Sigmoid colon (tissue), 7 donors: ENCODE results near the gene ATXN7L3. TPM values are rescaled to one million over a fixed set of nuclear protein-coding genes. Genes with fewer than 3 reads are reported as not detected.

Source experiments
- DNase-seq: peaks from one replicate; pipeline ENCODE4 v3.0.0-alpha.2; 2019
- H3K27ac ChIP-seq, 4 donors: fragments of 200-600 bp; sonication (generic); one replicate each; pipeline ENCODE4 v1.5.1; 2016 to 2019; ENCODE audit warnings: mild to moderate bottlenecking in 1 of 4
- H3K27me3 ChIP-seq, 3 donors: fragments of 200-600 bp; sonication (generic); one replicate each; pipeline ENCODE4 v1.5.1; 2019; ENCODE audit warnings: mild to moderate bottlenecking in 1 of 3
- H3K36me3 ChIP-seq, 4 donors: fragments of 200-600 bp; sonication (generic); one replicate each; pipeline ENCODE4 v1.5.1; 2016 to 2019
- H3K4me1 ChIP-seq, 4 donors: fragments of 200-600 bp; sonication (generic); one replicate each; pipeline ENCODE4 v1.5.1; 2017 to 2019
- H3K4me3 ChIP-seq, 4 donors: fragments of 200-600 bp; sonication (generic); one replicate each; pipeline ENCODE4 v1.5.1; 2017 to 2019; ENCODE audit warnings: mild to moderate bottlenecking in 2 of 4, moderate library complexity in 1 of 4
- H3K9me3 ChIP-seq, 4 donors: fragments of 200-600 bp in 3 of 4; sonication (generic) in 3 of 4; one replicate each; pipeline versions ENCODE4 v1.5.1 to v1.6.1; 2013 to 2019
- EP300 ChIP-seq, 4 donors: sonication (generic); formaldehyde crosslinking; IDR thresholded peaks; one replicate each; pipeline ENCODE4 v1.6.1; 2017; ENCODE audit warnings: antibody characterized with exemption in 4 of 4
- POLR2A ChIP-seq, 2 donors: fragments of 450-650 bp; IDR thresholded peaks; one replicate each; pipeline ENCODE4 v1.6.1; 2016; ENCODE audit warnings: antibody characterized with exemption in 2 of 2, mild to moderate bottlenecking in 2 of 2, moderate library complexity in 2 of 2
- POLR2AphosphoS5 ChIP-seq, 4 donors: sonication (generic); formaldehyde crosslinking; IDR thresholded peaks; one replicate each; pipeline ENCODE4 v1.6.1; 2017; ENCODE audit warnings: antibody characterized with exemption in 4 of 4
- WGBS, 2 donors: extraction: QIAGEN DNeasy Blood & Tissue Kit; methylation state at CpG; one replicate each; pipeline ENCODE4 v1.1.7; 2013; 5-methylcytosine and 5-hydroxymethylcytosine counted together
- intact Hi-C: fragments of 100-400 bp; cut with DNase I; formaldehyde crosslinking; loops from one replicate; pipeline ENCODE4 v1.15.1; 2023
- polyA plus RNA-seq, 3 donors: library from polyadenylated mRNA; stranded (reverse); fragments of 200-250 nt; gene quantifications; one replicate each; pipeline ENCODE4 v1.2.3, GENCODE V29; 2013
- total RNA-seq, 4 donors: library from RNA; depleted of rRNA; stranded (reverse); fragments of >200 nt; gene quantifications; one replicate each; pipeline ENCODE4 v1.1.0, GENCODE V29; 2016
- TF ChIP-seq, protein P1 (sequence below), 4 experiments: fragments of 450-650 bp in 3 of 4; fragments of 200-600 bp in 1 of 4; IDR thresholded peaks; one replicate each; pipeline ENCODE4 v1.5.1; 2016 to 2019; ENCODE audit warnings: antibody characterized with exemption in 4 of 4, mild to moderate bottlenecking in 3 of 4, moderate library complexity in 2 of 4
- donor health status: healthy with polysubstance abuse.
- donor health status: Bipolar disorder and iron deficiency.
- donor health status: healthy.

The ATXN7L3 gene
- total and polyA plus RNA-seq, 7 donors, result 26.4 to 59.8 (median 36.6) TPM

DNA sequence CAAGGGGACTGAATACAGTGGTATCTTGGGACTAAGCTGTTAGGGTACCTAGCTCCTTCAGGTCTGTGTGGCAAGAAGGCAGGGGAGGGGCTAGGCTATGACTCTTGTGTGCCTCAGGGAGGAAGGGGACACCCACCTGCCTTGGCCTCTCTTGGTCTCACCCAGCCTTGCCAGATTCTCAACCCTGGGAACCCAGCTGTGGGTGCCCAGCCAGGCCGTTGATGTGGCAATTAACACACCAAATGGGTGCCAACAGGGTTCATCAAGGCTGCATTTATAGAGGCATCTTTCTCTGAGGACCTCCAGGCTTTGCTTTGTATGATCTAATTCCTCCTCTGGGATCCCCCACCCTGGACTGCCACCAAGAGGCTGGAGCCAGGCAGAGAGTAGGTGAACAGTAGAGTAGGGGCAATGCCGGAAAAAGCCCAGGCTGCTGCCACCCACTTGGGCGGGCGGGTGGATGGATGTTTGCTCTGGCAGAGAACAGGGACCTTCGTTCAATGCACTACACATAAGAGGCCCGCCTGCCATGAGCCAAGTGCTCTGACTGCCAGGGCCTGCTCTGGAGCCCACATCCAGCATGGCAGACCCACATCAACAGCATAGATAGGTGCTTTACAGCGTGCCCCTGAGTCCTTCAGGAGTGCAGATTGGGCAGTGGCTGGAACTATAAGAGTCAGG is 32.4 kb downstream of the ATXN7L3 start:
- Histone ChIP-seq H3K36me3 (no peaks in the 10 kb centered on the region), H3K4me1 (peaks cover 0 to 32% (median 23%) of the 10 kb centered on the region in 4 donors), H3K9me3 (no peaks in the 10 kb centered on the region), H3K27me3 (no peaks in the 10 kb centered on the region), H3K27ac (no peak overlapping the region), H3K4me3 (no peak overlapping the region)
- no peak for DNase-seq
- TF ChIP-seq EP300 (IDR thresholded peaks at IDR 0.05), result no peak
- TF ChIP-seq, protein P1, sequence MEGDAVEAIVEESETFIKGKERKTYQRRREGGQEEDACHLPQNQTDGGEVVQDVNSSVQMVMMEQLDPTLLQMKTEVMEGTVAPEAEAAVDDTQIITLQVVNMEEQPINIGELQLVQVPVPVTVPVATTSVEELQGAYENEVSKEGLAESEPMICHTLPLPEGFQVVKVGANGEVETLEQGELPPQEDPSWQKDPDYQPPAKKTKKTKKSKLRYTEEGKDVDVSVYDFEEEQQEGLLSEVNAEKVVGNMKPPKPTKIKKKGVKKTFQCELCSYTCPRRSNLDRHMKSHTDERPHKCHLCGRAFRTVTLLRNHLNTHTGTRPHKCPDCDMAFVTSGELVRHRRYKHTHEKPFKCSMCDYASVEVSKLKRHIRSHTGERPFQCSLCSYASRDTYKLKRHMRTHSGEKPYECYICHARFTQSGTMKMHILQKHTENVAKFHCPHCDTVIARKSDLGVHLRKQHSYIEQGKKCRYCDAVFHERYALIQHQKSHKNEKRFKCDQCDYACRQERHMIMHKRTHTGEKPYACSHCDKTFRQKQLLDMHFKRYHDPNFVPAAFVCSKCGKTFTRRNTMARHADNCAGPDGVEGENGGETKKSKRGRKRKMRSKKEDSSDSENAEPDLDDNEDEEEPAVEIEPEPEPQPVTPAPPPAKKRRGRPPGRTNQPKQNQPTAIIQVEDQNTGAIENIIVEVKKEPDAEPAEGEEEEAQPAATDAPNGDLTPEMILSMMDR (IDR thresholded peaks at IDR 0.05), result no peak
- no peak for TF ChIP-seq POLR2AphosphoS5 (IDR thresholded peaks at IDR 0.05)
- TF ChIP-seq POLR2A (IDR thresholded peaks at IDR 0.05), result no peak
- intact Hi-C loops, result loop anchor here (10.0 kb wide), 1 partner anchor 223 kb away; the partner anchor contains the start of gene PPY
- 81 to 92% methylated on average over 7 of the region's 7 CpGs for WGBS, 2 donors

DNA sequence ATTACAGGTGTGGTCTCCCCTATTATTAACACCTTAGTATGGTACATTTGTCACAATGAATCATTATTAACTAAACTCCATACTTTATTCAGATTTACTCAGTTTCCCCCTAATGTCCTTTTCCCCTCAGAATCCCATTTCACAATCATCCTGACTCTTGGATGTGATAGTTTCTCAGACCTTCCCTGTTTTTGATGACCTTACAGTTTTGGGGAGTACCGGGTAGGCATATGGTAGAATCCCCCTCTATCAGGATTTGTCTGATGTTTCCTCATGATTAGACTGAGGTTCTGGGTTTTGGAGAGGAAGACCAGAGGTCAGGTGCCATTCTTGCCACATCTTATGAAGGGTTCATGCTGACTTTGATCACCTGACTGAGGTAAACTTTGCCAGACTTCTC is 35.2 kb downstream of the ATXN7L3 start:
- intact Hi-C loops, result loop anchor here (10.0 kb wide), 1 partner anchor 220 kb away; the partner anchor contains the start of gene PPY
- no peaks in the 10 kb centered on the region for H3K36me3 ChIP-seq
- TF ChIP-seq, protein P1 (IDR thresholded peaks at IDR 0.05), result no peak
- TF ChIP-seq POLR2AphosphoS5 (IDR thresholded peaks at IDR 0.05) (no peak), EP300 (IDR thresholded peaks at IDR 0.05) (no peak), POLR2A (IDR thresholded peaks at IDR 0.05) (no peak)
- H3K4me1 ChIP-seq, result peaks cover 0 to 9% (median 6%) of the 10 kb centered on the region in 4 donors
- no peak overlapping the region for H3K27ac ChIP-seq
- WGBS, 2 donors, result 94 to 96% methylated on average over 1 of the region's 1 CpG
- H3K27me3 ChIP-seq, result no peaks in the 10 kb centered on the region
- no peaks in the 10 kb centered on the region for H3K9me3 ChIP-seq
- no peak overlapping the region for H3K4me3 ChIP-seq
- no peak for DNase-seq

DNA sequence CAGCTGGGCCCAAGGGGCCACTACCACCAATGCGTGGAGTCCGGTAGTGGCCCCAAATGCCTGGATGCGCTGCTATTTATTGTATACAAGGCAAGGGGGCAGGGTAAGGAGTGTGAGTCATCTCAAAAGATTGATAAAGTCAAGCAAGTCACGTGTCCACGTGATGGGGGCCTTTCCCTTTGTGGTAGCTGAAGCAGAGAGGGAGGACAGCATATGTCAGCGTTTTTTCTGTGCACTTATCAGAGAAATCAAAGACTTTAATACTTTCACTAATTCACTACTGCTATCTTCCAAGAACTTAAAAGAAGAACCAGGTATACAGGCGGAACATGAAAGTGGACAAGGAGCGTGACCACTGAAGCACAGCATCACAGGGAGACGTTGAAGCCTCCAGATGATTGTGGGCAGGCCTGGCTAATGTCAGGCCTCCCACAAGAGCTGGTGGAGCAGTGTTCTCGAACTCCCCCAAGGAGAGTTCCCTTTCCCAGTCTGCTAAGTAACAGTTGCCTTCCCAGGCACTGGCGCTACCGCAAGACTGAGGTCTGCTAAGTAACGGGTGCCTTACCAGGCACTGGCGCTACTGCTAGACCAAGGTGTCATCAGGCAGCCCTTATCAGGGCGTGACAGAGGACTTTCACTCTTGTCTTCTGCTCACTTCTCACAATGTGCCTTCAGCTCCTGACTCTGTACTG is 40.0 kb downstream of the ATXN7L3 start:
- TF ChIP-seq, protein P1 (IDR thresholded peaks at IDR 0.05), result no peak
- TF ChIP-seq EP300 (IDR thresholded peaks at IDR 0.05) (no peak), POLR2AphosphoS5 (IDR thresholded peaks at IDR 0.05) (no peak), POLR2A (IDR thresholded peaks at IDR 0.05) (no peak)
- H3K4me1 ChIP-seq, result no peaks in the 10 kb centered on the region
- intact Hi-C loops, result loop anchor here (10.0 kb wide), 1 partner anchor 215 kb away; the partner anchor contains the start of gene PPY
- no peaks in the 10 kb centered on the region for H3K9me3 ChIP-seq
- no peaks in the 10 kb centered on the region for H3K27me3 ChIP-seq
- no peak overlapping the region for H3K4me3 ChIP-seq
- no peaks in the 10 kb centered on the region for H3K36me3 ChIP-seq
- H3K27ac ChIP-seq, result no peak overlapping the region
- 88 to 91% methylated on average over 15 of the region's 15 CpGs for WGBS, 2 donors
- DNase-seq, result no peak

DNA sequence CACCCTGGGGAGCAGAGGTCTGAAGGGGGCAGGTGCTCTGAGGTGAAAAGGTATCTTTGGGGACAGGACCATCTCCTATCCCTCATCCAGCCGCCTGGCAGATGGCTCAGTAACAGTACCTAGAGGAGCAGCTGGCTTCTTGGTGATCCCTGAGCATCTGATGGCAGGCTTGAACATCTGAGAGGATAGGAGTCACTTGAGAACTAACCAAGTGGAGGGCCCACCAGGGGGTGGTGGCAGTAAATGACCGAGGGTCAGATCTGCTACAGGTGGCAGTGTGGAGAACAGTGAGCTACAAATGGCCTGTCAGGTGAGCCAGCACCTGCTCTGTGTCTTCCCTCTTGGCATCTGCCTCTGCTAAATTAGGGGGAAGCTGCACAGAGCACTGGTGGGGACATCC is 44.2 kb downstream of the ATXN7L3 start:
- Histone ChIP-seq H3K36me3 (no peaks in the 10 kb centered on the region), H3K27me3 (no peaks in the 10 kb centered on the region), H3K27ac (no peak overlapping the region), H3K9me3 (no peaks in the 10 kb centered on the region), H3K4me1 (no peaks in the 10 kb centered on the region), H3K4me3 (no peak overlapping the region)
- WGBS, 2 donors, result 91 to 92% methylated on average over 2 of the region's 2 CpGs
- no peak for DNase-seq
- intact Hi-C loops, result no loop called here
- TF ChIP-seq, protein P1 (IDR thresholded peaks at IDR 0.05), result no peak
- no peak for TF ChIP-seq POLR2AphosphoS5 (IDR thresholded peaks at IDR 0.05)
